AG08396 (cell line): Measurements from ENCODE around the gene COL6A5.
"Not testable (repeated sequence)": the region's sequence is repeated elsewhere in the genome, so short reads cannot be mapped to it uniquely, and the experiment has no call there.

ENCODE experiments used
- DNase-seq: peaks from one replicate; pipeline ENCODE4 v3.0.0; 2012; ENCODE audit warnings: low spot score, mixed read lengths

Gene COL6A5

DNA sequence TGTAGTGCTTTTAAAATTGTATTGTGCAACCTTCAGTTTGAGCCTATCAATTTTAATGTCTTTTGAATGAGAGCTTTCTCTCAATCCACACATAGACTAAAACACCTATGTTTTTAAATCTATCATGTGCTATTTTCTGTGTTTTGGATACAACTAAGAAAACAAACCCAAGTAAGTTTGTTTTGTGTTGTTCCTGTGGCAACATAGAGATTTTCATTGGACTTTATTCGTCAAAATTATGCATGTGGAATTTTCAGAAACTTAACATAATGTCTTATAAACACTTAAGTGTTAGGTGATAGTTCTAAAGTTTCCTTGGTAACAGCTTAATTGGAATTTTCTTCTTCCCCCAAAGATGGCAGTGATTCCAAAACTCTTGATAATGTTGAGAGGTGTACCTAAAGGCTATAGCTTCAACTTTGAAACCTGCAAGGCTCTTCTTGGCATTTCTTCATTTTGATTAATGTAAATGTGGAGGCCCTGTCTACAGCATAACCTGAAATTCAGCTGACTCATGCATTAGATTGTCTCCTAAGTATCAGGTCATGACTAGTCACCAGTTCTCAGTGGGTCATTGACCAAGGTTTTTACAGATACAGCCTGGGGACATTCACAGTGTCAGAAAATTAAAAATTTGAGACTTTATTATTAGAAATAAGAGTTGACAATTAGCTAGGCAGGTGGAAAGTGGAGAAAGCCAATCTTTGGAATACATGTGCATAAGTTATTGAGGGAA lies 44.4 kb downstream of the COL6A5 start:
- no peak for DNase-seq

GRCh38 chr3:130392266-130392665 lies 46.8 kb downstream of the COL6A5 start:
- no peak for DNase-seq

DNA sequence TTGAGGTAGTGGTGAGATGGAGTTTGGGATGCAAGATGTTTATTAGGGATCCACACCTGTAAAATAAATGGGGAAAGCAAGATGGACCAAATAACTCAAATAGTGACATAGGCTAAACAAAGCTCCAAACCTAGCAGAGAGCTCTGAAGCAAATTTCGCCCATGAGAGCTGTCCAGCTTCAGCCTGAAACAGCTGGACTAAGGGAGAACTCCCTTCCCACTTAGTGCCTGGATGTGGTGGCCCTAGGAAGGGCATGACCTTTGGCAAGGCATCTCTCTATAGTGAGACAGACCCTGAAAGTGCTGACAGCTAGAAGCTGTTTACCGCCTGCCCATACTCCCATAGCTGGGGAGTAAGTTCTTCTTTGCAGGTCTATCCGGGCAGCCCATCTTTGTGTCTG lies 48.1 kb downstream of the COL6A5 start:
- DNase-seq: no peak

DNA sequence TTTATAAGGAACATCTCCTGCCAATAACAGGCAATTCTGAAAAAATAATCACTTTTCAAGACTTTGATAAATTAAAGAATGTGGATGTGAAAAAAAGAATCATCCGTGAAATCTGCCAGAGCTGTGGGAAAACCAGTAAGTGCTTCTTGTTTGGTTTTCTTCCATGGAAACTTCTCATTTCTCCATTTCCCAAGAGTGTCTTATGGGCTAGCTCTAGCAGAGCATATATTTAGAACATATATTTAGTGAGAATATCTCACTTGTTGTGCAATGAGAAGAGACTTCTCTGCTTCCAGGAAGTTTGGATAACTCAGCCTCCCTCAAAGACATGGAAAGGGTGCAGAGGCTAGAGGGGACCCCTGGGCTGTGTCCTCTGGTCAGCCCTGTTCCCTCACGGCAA lies 49.9 kb downstream of the COL6A5 start:
- DNase-seq: no peak

- DNase-seq: no peak
Measured at GRCh38 chr3:130395916-130396315, 50.4 kb downstream of the COL6A5 start.

- no peak for DNase-seq
Measured at GRCh38 chr3:130404401-130404800, 58.9 kb downstream of the COL6A5 start.

DNA sequence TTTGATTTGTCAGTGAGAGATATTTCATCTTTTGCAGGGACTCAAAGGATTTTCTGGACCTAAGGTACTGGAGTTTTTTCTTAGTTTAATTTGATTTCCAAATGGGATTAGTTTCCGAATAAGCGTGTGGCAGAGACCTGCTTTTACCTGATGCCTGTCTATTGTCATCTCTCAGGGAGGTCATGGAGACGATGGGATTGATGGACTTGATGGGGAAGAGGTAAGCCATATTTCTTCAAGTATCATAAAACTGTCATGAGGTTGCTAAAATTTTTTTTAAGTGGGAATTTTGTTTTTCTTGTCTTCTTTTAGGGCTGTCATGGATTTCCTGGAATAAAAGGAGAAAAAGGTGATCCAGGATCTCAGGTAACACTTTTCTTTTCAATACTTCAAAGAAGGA lies 60.5 kb downstream of the COL6A5 start:
- no peak for DNase-seq

DNA sequence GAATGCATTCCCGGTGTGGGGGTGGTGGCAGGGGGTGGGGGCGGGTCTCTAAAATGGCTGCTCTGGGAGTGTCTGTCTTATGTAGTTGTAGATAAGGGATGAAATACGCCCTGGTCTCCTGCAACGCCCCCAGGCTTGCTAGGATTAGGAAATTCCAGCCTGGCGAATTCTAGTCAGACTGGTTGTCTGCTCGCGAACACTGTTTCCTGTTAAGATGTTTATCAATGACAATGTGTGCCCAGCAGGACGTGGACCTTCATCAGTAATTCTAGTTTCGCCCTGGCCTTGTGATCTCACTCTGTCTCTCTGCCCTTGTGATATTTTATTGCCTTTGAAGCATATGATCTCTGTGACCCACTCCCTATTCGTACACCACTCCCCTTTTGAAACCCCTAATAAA lies 62.8 kb downstream of the COL6A5 start:
- not testable (repeated sequence) for DNase-seq

DNA sequence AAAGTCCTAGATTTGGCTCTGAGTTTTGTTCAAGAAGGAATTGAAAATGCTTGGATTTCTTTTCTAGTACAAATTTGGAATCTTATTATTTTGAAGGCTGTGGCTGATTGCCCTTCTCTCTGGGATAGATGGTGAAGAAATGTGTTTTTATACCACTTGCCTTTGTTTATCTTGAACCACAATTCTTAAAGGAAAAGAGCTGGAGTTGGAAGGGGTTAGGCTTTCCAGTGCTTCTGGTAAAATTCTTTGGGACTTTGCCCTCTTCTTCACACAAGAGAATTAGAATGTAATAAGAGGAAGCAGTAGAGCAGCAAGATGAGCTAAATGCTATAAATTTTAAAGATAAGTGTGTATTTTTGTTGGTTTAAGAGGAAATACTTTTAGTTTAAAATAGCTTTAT lies 65.8 kb downstream of the COL6A5 start:
- no peak for DNase-seq

GRCh38 chr3:130412991-130413560 lies 67.6 kb downstream of the COL6A5 start:
- no peak for DNase-seq

DNA sequence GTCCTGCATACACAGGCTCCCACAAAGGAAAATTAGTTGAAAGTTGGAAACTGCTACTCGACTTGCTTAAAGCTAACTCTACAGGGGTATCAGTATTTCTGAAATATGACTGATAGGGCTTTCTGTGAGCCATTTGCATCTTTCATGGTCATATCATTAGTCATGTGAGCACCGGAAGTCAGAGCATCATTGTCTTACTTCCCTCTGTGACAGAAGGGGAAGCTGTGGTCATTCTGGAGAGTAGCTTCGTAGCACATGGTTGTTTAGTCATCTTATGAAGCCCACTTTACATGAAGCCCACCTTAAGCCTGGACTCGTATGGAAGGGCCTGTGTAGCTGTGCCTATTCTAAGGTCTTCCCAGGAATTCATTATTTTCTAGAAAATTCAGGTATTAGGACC lies 69.0 kb downstream of the COL6A5 start:
- no peak for DNase-seq

GRCh38 chr3:130420466-130420865 lies 75.0 kb downstream of the COL6A5 start:
- no peak for DNase-seq

- DNase-seq: no peak
Measured at GRCh38 chr3:130423064-130423463, 77.6 kb downstream of the COL6A5 start.

DNA sequence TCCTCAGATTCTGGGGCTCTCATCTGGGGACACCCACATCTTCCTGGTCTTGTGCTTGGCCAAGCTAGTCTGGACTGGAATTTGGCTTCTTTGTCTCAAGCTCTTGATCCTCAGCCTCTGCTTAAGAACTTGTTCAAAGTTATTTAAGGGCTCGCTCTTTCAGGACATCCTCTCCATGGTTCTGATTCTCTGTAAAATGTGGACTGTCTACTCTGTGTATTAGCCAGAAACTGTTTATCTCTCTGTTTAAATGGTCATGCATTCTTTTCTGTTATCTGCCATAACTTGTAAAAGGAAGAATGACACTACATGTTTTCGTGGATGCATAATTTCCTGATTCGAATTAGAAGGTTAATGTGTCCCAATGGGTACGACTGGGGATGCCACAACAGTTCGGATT lies 79.4 kb downstream of the COL6A5 start:
- DNase-seq: no peak

- DNase-seq: no peak
Measured at GRCh38 chr3:130425484-130425883, 80.0 kb downstream of the COL6A5 start.

DNA sequence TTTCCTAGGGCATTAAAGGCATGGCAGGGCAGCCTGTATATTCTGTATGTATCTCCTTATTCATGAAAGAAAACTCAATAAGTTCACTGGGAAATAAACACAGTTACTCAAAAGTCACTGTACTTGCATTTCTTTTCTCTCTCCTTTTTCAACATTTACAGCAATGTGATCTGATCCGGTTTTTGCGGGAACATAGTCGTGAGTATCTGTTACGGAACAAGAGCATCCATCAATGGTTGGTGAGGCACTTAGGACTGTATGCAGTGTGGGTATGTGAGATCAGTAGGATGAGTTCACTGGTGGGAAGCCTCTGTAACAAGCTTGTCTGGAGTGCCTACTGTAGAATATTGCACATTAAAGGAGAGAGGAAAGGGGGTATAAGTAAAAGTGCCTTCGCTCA lies 80.7 kb downstream of the COL6A5 start:
- DNase-seq: no peak

- no peak for DNase-seq
Measured at GRCh38 chr3:130428871-130429712, 83.6 kb downstream of the COL6A5 start.

- no peak for DNase-seq
Measured at GRCh38 chr3:130429713-130430023, 84.2 kb downstream of the COL6A5 start.

DNA sequence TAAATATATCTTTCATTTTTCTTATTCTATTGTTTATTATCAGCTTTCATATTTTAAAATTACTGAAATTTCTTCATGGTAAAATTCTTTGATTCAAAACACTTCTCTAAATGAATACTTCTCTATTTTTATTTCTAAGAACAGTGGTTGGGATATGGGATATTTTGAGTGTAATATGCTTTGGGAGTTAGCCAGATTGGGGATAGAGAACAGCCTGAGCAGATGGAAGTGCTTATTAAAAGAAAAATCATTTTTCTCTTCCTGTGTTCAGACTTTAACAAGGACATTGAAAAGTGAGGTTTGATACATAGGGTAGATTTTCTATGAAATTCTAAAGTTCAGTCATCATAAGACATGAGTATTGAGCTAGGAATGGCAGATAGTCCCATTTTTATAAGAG lies 84.8 kb downstream of the COL6A5 start:
- DNase-seq: no peak

DNA sequence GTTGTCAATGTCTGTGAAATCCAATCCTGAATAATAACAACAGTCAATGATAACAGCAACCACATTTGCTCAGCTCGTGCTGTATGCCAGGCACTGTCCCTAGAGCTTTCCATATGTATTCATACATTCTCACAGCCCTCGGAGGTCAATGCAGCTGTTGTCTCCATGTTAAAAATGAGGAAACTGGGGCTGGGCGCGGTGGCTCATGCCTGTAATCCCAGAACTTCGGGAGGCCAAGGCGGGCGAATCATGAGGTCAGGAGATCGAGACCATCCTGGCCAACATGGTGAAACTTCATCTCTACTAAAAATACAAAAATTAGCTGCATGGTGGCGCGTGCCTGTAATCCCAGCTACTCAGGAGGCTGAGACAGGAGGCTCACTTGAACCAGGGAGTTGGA lies 86.6 kb downstream of the COL6A5 start:
- not testable (repeated sequence) for DNase-seq

DNA sequence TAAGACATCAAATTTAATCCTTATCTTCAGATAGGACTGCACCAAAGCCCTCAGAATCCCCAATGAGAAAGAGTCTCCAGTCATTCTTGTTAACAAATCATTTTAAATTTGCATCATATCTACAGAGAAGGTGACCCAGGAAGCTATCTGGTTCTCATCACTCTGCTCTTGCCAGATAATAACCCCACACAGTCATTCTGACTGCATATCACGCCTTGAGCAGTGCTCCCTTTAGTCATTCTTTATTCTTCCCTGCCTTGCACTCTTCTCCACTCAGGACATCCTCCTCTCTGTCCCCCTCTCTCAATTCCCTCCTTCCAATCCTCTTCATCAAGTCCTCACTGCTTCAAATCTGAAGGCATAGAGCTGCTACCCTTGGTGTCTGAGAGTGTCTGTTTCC lies 87.8 kb downstream of the COL6A5 start:
- no peak for DNase-seq

- DNase-seq: no peak
Measured at GRCh38 chr3:130442284-130442683, 96.8 kb downstream of the COL6A5 start.

GRCh38 chr3:130446840-130447239 lies 101.4 kb downstream of the COL6A5 start:
- not testable (repeated sequence) for DNase-seq
